Mucosa of gallbladder (tissue), 1 donor: ENCODE results near the gene ETV6. TPM values are rescaled to one million over a fixed set of nuclear protein-coding genes. Genes with fewer than 3 reads are reported as not detected.

ENCODE experiments used
- DNase-seq: peaks from one replicate; pipeline ENCODE4 v3.0.0-alpha.2; 2020; ENCODE audit warnings: low spot score
- total RNA-seq: library from RNA; stranded (reverse); gene quantifications from one replicate; pipeline ENCODE4 v1.2.1, GENCODE V29; 2021
- donor health status: DM: no; HTN: no; CAD: no.

ETV6 gene
- total RNA-seq, 1 donor from 2014 or later: 54.5 TPM

GRCh38 chr12:11859705-11860425, 210.4 kb downstream of the ETV6 start:
- no peak for DNase-seq

- DNase-seq: no peak
Observed at GRCh38 chr12:11861155-11861863, 211.8 kb downstream of the ETV6 start.

- no peak for DNase-seq
Observed at GRCh38 chr12:11861864-11862600, 212.6 kb downstream of the ETV6 start.

GRCh38 chr12:11862798-11863197, 213.3 kb downstream of the ETV6 start:
- no peak for DNase-seq

GRCh38 chr12:11863478-11863906, 214.0 kb downstream of the ETV6 start:
- DNase-seq: peak; percentile 43

- no peak for DNase-seq
Observed at GRCh38 chr12:11863988-11864387, 214.5 kb downstream of the ETV6 start.

- no peak for DNase-seq
Observed at GRCh38 chr12:11865824-11866223, 216.3 kb downstream of the ETV6 start.

- DNase-seq: no peak
Observed at GRCh38 chr12:11868027-11868426, 218.6 kb downstream of the ETV6 start.

- no peak for DNase-seq
Observed at GRCh38 chr12:11869406-11869805, 219.9 kb downstream of the ETV6 start.

GRCh38 chr12:11870041-11870451, 220.6 kb downstream of the ETV6 start:
- DNase-seq: no peak

- DNase-seq: no peak
Observed at GRCh38 chr12:11872055-11872454, 222.6 kb downstream of the ETV6 start.

- DNase-seq: no peak
Observed at GRCh38 chr12:11875414-11875935, 226.0 kb downstream of the ETV6 start.

GRCh38 chr12:11876307-11876706, 226.8 kb downstream of the ETV6 start:
- no peak for DNase-seq

GRCh38 chr12:11877102-11877826, 227.8 kb downstream of the ETV6 start:
- DNase-seq: no peak

GRCh38 chr12:11877869-11878780, 228.7 kb downstream of the ETV6 start:
- DNase-seq: no peak

GRCh38 chr12:11879306-11879705, 229.8 kb downstream of the ETV6 start:
- DNase-seq: no peak

- no peak for DNase-seq
Observed at GRCh38 chr12:11880381-11880780, 230.9 kb downstream of the ETV6 start.

GRCh38 chr12:11881835-11882234, 232.4 kb downstream of the ETV6 start:
- DNase-seq: peak; percentile 36

GRCh38 chr12:11882301-11883019, 233.0 kb downstream of the ETV6 start:
- DNase-seq: peak; percentile 35

GRCh38 chr12:11884116-11884515, 234.6 kb downstream of the ETV6 start:
- no peak for DNase-seq
